Stimulated activated CD4-positive, alpha-beta T cell treated with anti-CD3 and anti-CD28 coated beads, TNF-alpha, amount 100 ng/mL, for 48 hours (primary cell): ENCODE measurements around the gene LLGL1.
"Not testable (repeated sequence)": the region's sequence is repeated elsewhere in the genome, so short reads cannot be mapped to it uniquely, and the experiment has no call there.

Source experiments
- DNase-seq, 3 donors: peaks; one replicate each; pipeline ENCODE4 v3.0.0-alpha.2; 2020; ENCODE audit warnings: low read depth in 3 of 3

Gene LLGL1

GRCh38 chr17:18194394-18194793 is 31.0 kb upstream of the LLGL1 start:
- no peak for DNase-seq

- no peak for DNase-seq
Observed at GRCh38 chr17:18194804-18195203, 30.6 kb upstream of the LLGL1 start.

GRCh38 chr17:18195246-18195645 is 30.2 kb upstream of the LLGL1 start:
- DNase-seq: no peak

GRCh38 chr17:18197535-18198194 is 27.8 kb upstream of the LLGL1 start:
- DNase-seq: no peak

GRCh38 chr17:18198530-18198929 is 26.9 kb upstream of the LLGL1 start:
- no peak for DNase-seq

GRCh38 chr17:18201108-18201507 is 24.3 kb upstream of the LLGL1 start:
- no peak for DNase-seq

- no peak for DNase-seq
Observed at GRCh38 chr17:18203308-18203707, 22.1 kb upstream of the LLGL1 start.

- no peak for DNase-seq
Observed at GRCh38 chr17:18205861-18206260, 19.6 kb upstream of the LLGL1 start.

GRCh38 chr17:18206962-18207361 is 18.5 kb upstream of the LLGL1 start:
- DNase-seq: no peak

- DNase-seq: no peak
Observed at GRCh38 chr17:18208092-18208491, 17.3 kb upstream of the LLGL1 start.

- no peak for DNase-seq
Observed at GRCh38 chr17:18213666-18214270, 11.7 kb upstream of the LLGL1 start.

GRCh38 chr17:18216906-18217305 is 8.5 kb upstream of the LLGL1 start:
- DNase-seq: not testable (repeated sequence)

- peak; percentile 55 to 64 (median 57) for DNase-seq
Observed at GRCh38 chr17:18217412-18218015, 7.9 kb upstream of the LLGL1 start.

GRCh38 chr17:18218756-18219415 is 6.5 kb upstream of the LLGL1 start:
- DNase-seq: no peak

- DNase-seq: no peak
Observed at GRCh38 chr17:18224053-18224386, 1.4 kb upstream of the LLGL1 start.

- no peak for DNase-seq
Observed at GRCh38 chr17:18224387-18225120, 881 bp upstream of the LLGL1 start.

- no peak for DNase-seq
Observed at GRCh38 chr17:18225642-18226283, 328 bp downstream of the LLGL1 start.

GRCh38 chr17:18226284-18226945 is 980 bp downstream of the LLGL1 start:
- no peak for DNase-seq

GRCh38 chr17:18227635-18228034 is 2.2 kb downstream of the LLGL1 start:
- no peak for DNase-seq

GRCh38 chr17:18228176-18228682 is 2.8 kb downstream of the LLGL1 start:
- no peak for DNase-seq

GRCh38 chr17:18229254-18229653 is 3.8 kb downstream of the LLGL1 start:
- DNase-seq: no peak
